Activated CD8-positive, alpha-beta T cell treated with anti-CD3 and anti-CD28 coated beads for 36 hours (primary cell): ENCODE results near the gene TRIM72. TPM values are rescaled to one million over a fixed set of nuclear protein-coding genes. Genes with fewer than 3 reads are reported as not detected.

Source experiments
- ATAC-seq: fragments of 200-7000 bp; cut with Tn5 transposase; one replicate; pipeline ENCODE4 v1.10.0; 2021; ENCODE audit warnings: mild to moderate bottlenecking, moderate library complexity
- CTCF ChIA-PET: fragments of 350-600 bp; sonication (Branson Sonifier 250); formaldehyde crosslinking; loops from one replicate; lab custom pipeline; 2021; ENCODE audit warnings: antibody characterized with exemption; lab: Charles Lee
- POLR2A ChIA-PET: fragments of 350-600 bp; sonication (Branson Sonifier 250); formaldehyde crosslinking; loops from one replicate; lab custom pipeline; 2021; ENCODE audit warnings: antibody characterized with exemption; lab: Charles Lee
- DNase-seq: peaks from one replicate; pipeline ENCODE4 v3.0.0-alpha.2; 2020
- H3K27ac Mint-ChIP-seq: one replicate; pipeline ENCODE4 v1.8.0; 2021; ENCODE audit warnings: mild to moderate bottlenecking, mixed read lengths
- H3K27me3 Mint-ChIP-seq: one replicate; pipeline ENCODE4 v1.8.0; 2021; ENCODE audit warnings: mixed read lengths
- H3K36me3 Mint-ChIP-seq: one replicate; pipeline ENCODE4 v1.8.0; 2021; ENCODE audit warnings: low read depth, mixed read lengths
- H3K4me1 Mint-ChIP-seq: one replicate; pipeline ENCODE4 v1.8.0; 2021; ENCODE audit warnings: low read depth, mixed read lengths
- H3K4me3 Mint-ChIP-seq: one replicate; pipeline ENCODE4 v1.8.0; 2021; ENCODE audit warnings: mild to moderate bottlenecking, moderate library complexity, mixed read lengths
- H3K9me3 Mint-ChIP-seq: one replicate; pipeline ENCODE4 v1.8.0; 2021; ENCODE audit warnings: mixed read lengths
- intact Hi-C: fragments of 100-400 bp; cut with micrococcal nuclease; formaldehyde crosslinking; loops from one replicate; pipeline ENCODE4 v1.10.0; 2022
- total RNA-seq, 2 experiments: library from RNA; stranded (reverse); gene quantifications; one replicate each; pipeline ENCODE4 v1.2.3, GENCODE V29; 2021
- TF ChIP-seq, protein P1 (sequence below): fragments of 200-600 bp; IDR thresholded peaks from one replicate; pipeline ENCODE4 v1.8.0; 2022; ENCODE audit warnings: antibody characterized with exemption, mild to moderate bottlenecking

TRIM72 gene
- total RNA-seq, 2 experiments from 2014 or later, result not detected

DNA sequence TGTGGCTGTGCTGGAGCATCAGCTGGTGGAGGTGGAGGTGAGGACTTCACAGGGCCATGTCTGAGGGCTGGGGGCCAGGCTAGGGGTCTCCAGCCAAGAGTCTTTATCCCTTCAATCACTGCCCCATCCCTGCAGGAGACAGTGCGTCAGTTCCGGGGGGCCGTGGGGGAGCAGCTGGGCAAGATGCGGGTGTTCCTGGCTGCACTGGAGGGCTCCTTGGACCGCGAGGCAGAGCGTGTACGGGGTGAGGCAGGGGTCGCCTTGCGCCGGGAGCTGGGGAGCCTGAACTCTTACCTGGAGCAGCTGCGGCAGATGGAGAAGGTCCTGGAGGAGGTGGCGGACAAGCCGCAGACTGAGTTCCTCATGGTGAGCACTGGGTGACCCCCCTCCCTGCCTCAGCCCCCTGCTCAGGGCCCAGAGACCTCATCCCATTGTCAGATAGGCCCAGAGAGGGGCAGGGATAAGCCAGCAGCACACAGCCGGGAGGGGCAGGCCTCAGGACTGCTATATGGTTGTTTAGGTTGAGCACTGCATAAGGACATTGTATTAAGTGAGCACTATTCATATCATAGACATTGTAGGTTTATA lies 5.3 kb downstream of the TRIM72 start:
- DNase-seq, result no peak
- TF ChIP-seq, protein P1, sequence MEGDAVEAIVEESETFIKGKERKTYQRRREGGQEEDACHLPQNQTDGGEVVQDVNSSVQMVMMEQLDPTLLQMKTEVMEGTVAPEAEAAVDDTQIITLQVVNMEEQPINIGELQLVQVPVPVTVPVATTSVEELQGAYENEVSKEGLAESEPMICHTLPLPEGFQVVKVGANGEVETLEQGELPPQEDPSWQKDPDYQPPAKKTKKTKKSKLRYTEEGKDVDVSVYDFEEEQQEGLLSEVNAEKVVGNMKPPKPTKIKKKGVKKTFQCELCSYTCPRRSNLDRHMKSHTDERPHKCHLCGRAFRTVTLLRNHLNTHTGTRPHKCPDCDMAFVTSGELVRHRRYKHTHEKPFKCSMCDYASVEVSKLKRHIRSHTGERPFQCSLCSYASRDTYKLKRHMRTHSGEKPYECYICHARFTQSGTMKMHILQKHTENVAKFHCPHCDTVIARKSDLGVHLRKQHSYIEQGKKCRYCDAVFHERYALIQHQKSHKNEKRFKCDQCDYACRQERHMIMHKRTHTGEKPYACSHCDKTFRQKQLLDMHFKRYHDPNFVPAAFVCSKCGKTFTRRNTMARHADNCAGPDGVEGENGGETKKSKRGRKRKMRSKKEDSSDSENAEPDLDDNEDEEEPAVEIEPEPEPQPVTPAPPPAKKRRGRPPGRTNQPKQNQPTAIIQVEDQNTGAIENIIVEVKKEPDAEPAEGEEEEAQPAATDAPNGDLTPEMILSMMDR, result no peak
- Mint-ChIP-seq H3K27me3 (peaks cover 36% of the 10 kb centered on the region), H3K4me3 (no peak overlapping the region), H3K9me3 (no peaks in the 10 kb centered on the region), H3K4me1 (peaks cover 16% of the 10 kb centered on the region), H3K27ac (no peak overlapping the region), H3K36me3 (no peaks in the 10 kb centered on the region)
- intact Hi-C loops, result no loop called here
- no peak for ATAC-seq
- POLR2A ChIA-PET, result interaction anchor here (1.0 kb wide), 1 partner anchor 22 kb away, joined by 3 read pairs; no protein-coding TSS in a partner anchor
- CTCF ChIA-PET, result interaction anchor here (0.7 kb wide), 1 partner anchor 18 kb away, joined by 3 read pairs; no protein-coding TSS in a partner anchor

DNA sequence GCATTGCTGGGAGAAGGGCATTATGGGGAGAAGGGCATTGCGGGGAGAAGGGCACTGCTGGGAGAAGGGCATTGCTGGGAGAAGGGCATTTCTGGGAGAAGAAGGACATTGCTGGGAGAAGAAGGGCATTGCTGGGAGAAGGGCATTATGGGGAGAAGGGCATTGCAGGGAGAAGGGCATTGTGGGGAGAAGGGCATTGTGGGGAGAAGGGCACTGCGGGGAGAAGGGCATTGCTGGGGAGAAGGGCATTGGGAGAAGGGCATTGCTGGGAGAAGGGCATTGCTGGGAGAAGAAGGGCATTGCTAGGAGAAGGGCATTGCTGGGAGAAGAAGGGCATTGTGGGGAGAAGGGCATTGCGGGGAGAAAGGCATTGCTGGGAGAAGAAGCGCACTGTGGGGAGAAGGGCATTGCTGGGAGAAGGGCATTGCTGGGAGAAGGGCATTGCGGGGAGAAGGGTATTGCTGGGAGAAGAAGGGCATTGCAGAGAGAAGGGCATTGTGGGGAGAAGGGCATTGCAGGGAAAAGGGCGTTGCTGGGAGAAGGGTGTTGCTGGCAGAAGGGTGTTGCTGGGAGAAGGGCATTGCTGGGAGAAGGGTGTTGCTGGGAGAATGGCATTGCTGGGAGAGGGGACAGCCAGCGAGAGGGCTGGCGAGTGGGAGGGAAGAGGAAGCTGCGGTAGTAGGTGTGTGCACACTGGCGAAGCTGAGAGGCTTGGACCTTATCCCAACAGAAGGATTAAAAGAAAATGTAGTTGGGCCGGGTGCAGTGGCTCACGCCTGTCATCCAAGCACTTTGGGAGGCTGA lies 7.6 kb downstream of the TRIM72 start:
- peaks cover 4% of the 10 kb centered on the region for H3K4me1 Mint-ChIP-seq
- H3K4me3 Mint-ChIP-seq, result no peak overlapping the region
- ChIA-PET CTCF (no interaction called here), POLR2A (interaction anchor here (1.4 kb wide), 1 partner anchor 14 kb away, joined by 3 read pairs; no protein-coding TSS in a partner anchor)
- intact Hi-C loops, result no loop called here
- no peak for DNase-seq
- no peak for ATAC-seq
- H3K27ac Mint-ChIP-seq, result no peak overlapping the region
- TF ChIP-seq, protein P1, result no peak
- H3K36me3 Mint-ChIP-seq, result no peaks in the 10 kb centered on the region
- H3K27me3 Mint-ChIP-seq, result peaks cover 21% of the 10 kb centered on the region
- H3K9me3 Mint-ChIP-seq, result no peaks in the 10 kb centered on the region

DNA sequence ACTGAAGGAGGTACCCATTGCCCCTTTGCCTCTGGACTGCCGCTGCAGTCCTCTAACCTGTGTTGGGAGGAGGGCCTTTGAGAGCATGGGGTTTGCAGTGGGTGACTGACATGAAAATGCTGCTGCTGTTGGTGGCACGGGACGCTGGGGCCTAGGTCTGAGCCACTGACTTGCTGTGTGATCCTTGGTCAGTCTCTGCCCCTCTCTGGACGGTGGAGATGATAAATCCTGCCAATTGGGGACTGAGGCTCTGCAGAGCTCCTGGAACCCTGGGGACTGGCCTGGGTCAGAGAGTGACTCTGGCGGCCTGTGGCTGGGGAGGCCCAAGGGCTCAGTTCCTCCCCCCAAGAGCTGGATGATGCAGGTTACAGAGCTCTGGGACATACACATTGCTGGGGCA lies 9.1 kb downstream of the TRIM72 start:
- no peak for ATAC-seq
- ChIA-PET CTCF (no interaction called here), POLR2A (no interaction called here)
- Mint-ChIP-seq H3K4me1 (no peaks in the 10 kb centered on the region), H3K4me3 (no peak overlapping the region), H3K9me3 (no peaks in the 10 kb centered on the region), H3K27me3 (peaks cover 10% of the 10 kb centered on the region), H3K36me3 (no peaks in the 10 kb centered on the region), H3K27ac (no peak overlapping the region)
- intact Hi-C loops, result no loop called here
- TF ChIP-seq, protein P1, result no peak
- no peak for DNase-seq

DNA sequence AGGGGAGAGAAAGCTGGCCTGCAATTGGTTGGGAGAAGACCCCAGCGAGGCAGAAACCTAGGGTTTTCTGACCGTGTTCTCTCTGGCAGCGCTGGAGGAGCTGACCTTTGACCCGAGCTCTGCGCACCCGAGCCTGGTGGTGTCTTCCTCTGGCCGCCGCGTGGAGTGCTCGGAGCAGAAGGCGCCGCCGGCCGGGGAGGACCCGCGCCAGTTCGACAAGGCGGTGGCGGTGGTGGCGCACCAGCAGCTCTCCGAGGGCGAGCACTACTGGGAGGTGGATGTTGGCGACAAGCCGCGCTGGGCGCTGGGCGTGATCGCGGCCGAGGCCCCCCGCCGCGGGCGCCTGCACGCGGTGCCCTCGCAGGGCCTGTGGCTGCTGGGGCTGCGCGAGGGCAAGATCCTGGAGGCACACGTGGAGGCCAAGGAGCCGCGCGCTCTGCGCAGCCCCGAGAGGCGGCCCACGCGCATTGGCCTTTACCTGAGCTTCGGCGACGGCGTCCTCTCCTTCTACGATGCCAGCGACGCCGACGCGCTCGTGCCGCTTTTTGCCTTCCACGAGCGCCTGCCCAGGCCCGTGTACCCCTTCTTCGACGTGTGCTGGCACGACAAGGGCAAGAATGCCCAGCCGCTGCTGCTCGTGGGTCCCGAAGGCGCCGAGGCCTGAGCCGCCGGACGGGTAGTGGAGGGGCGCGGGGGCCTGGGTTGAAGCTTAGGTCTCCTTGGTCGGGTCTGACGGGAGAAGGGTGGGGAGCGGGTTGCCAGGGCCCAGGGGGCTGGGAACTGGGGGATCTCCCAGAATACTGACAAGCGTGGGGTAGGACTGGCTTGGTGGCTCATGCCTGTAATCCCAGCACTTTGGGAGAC lies 10.4 kb downstream of the TRIM72 start:
- TF ChIP-seq, protein P1, result no peak
- intact Hi-C loops, result no loop called here
- ChIA-PET CTCF (no interaction called here), POLR2A (interaction anchor here (0.9 kb wide), 1 partner anchor 31 kb away, joined by 3 read pairs; no protein-coding TSS in a partner anchor)
- no peak overlapping the region for H3K4me3 Mint-ChIP-seq
- H3K9me3 Mint-ChIP-seq, result no peaks in the 10 kb centered on the region
- no peaks in the 10 kb centered on the region for H3K36me3 Mint-ChIP-seq
- no peak for DNase-seq
- H3K27ac Mint-ChIP-seq, result no peak overlapping the region
- ATAC-seq, result no peak
- H3K4me1 Mint-ChIP-seq, result no peaks in the 10 kb centered on the region
- H3K27me3 Mint-ChIP-seq, result peaks cover 2% of the 10 kb centered on the region
